ENCODE data around the gene SPSB3.
A peak's percentile ranks its signal among the peaks of the same experiment; 100 is the strongest.
"Not testable (repeated sequence)": the region's sequence is repeated elsewhere in the genome, so short reads cannot be mapped to it uniquely, and the experiment has no call there.

The SPSB3 gene

DNA sequence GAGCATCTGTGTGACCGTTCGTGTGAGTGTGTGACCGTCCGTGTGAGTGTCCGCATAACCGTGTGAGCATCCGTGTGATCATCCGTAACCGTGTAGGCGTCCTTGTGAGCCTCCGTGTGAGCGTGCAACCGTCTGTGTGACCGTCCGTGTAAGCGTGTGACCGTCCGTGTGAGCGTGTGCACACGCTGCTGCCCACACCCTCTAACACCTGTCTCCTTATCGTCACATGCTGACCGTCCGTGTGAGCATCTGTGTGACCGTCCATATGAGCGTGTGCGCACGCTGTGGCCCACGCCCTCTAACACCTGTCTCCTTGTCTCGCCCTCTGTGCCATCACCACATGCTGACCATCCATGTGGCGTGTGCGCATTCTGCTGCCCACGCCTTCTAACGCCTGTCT, 42.1 kb downstream of the SPSB3 start:
- H3K27ac ChIP-seq: no peak overlapping the region
- TF ChIP-seq, protein P1, sequence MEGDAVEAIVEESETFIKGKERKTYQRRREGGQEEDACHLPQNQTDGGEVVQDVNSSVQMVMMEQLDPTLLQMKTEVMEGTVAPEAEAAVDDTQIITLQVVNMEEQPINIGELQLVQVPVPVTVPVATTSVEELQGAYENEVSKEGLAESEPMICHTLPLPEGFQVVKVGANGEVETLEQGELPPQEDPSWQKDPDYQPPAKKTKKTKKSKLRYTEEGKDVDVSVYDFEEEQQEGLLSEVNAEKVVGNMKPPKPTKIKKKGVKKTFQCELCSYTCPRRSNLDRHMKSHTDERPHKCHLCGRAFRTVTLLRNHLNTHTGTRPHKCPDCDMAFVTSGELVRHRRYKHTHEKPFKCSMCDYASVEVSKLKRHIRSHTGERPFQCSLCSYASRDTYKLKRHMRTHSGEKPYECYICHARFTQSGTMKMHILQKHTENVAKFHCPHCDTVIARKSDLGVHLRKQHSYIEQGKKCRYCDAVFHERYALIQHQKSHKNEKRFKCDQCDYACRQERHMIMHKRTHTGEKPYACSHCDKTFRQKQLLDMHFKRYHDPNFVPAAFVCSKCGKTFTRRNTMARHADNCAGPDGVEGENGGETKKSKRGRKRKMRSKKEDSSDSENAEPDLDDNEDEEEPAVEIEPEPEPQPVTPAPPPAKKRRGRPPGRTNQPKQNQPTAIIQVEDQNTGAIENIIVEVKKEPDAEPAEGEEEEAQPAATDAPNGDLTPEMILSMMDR (IDR thresholded peaks at IDR 0.05): no peak
- H3K4me3 ChIP-seq (ENCODE audit: low read depth in 1 of 2, low read length in 1 of 2): no peak overlapping the region
- H3K4me1 ChIP-seq (ENCODE audit: control insufficient read depth in 1 of 2, insufficient read depth in 1 of 2, low read depth in 1 of 2, low read length in 1 of 2): no peaks in the 10 kb centered on the region
- H3K9me3 ChIP-seq: no peaks in the 10 kb centered on the region
- H3K36me3 ChIP-seq: peaks cover 32% of the 10 kb centered on the region
- H3K27me3 ChIP-seq: no peaks in the 10 kb centered on the region

DNA sequence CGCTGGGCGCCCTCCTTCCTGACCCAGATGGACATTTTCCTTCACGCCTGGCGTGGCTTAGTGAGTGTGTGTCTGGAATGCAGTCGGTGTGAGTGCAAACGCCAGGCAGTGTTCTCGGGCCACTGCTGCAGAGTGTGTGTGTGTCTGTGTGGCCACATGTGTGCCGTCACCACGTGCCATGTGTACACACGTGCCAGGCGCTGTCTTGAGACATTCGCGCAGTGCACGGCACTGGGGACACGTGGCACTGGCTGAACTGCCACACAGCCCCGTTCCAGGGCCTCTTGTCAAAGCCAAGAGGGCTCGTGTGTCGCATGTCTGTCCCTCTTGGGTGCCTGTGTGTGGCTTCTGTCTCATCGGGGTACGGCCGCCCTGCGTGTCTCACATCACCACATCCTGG, 47.6 kb downstream of the SPSB3 start:
- Histone ChIP-seq H3K36me3 (peaks cover 43% of the 10 kb centered on the region), H3K27ac (no peak overlapping the region), H3K4me1 (ENCODE audit: control insufficient read depth in 1 of 2, insufficient read depth in 1 of 2, low read depth in 1 of 2, low read length in 1 of 2) (peaks cover 7 to 9% of the 10 kb centered on the region in 2 experiments), H3K9me3 (no peaks in the 10 kb centered on the region), H3K27me3 (no peaks in the 10 kb centered on the region), H3K4me3 (ENCODE audit: low read depth in 1 of 2, low read length in 1 of 2) (no peak overlapping the region)
- TF ChIP-seq, protein P1 (IDR thresholded peaks at IDR 0.05): no peak

DNA sequence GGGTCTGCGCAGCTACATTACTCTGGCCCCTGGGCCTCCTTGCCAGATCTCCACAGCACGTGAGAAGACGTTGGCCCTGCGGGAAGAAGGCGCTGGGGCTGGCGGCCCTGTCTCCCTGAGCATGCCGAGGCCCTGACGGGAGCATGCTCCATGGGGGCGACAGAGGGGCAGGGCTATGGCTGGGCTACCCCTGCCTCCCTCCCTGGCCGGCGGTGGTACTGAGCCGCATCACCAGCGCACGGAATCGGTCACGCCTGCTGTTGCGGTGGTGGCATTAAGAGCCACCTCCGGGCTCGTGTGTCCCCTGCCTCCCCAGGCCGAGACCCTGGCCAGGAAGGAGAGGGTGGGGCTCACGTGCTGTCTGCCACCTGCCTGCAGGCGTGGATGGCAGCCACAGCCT, 48.2 kb downstream of the SPSB3 start:
- Histone ChIP-seq H3K4me3 (ENCODE audit: low read depth in 1 of 2, low read length in 1 of 2) (no peak overlapping the region), H3K27me3 (no peaks in the 10 kb centered on the region), H3K27ac (no peak overlapping the region), H3K36me3 (peaks cover 50% of the 10 kb centered on the region), H3K4me1 (ENCODE audit: control insufficient read depth in 1 of 2, insufficient read depth in 1 of 2, low read depth in 1 of 2, low read length in 1 of 2) (peaks cover 7 to 9% of the 10 kb centered on the region in 2 experiments), H3K9me3 (no peaks in the 10 kb centered on the region)
- TF ChIP-seq, protein P1 (IDR thresholded peaks at IDR 0.05): no peak

DNA sequence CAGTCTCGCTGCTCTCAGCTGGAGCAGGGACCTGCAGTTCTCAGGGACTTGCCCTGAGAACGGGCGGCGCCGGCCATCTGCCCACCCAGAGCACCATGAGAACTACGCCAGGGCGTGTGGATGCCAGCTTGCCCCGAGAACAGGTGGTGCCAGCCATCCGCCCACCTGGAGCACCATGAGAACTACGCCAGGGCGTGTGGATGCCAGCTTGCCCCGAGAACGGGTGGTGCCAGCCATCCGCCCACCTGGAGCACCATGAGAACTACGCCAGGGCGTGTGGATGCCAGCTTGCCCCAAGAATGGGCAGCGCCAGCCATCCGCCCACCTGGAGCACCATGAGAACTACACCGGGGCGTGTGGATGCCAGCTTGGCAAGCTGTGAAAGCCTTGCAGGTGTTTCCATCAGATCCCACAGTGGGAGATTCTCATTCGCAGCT, 49.8 kb downstream of the SPSB3 start:
- not testable (repeated sequence) for H3K27me3 ChIP-seq; H3K4me3 ChIP-seq (ENCODE audit: low read depth in 1 of 2, low read length in 1 of 2); H3K27ac ChIP-seq; H3K4me1 ChIP-seq (ENCODE audit: control insufficient read depth in 1 of 2, insufficient read depth in 1 of 2, low read depth in 1 of 2, low read length in 1 of 2); H3K9me3 ChIP-seq
- H3K36me3 ChIP-seq: peaks cover 65% of the 10 kb centered on the region

DNA sequence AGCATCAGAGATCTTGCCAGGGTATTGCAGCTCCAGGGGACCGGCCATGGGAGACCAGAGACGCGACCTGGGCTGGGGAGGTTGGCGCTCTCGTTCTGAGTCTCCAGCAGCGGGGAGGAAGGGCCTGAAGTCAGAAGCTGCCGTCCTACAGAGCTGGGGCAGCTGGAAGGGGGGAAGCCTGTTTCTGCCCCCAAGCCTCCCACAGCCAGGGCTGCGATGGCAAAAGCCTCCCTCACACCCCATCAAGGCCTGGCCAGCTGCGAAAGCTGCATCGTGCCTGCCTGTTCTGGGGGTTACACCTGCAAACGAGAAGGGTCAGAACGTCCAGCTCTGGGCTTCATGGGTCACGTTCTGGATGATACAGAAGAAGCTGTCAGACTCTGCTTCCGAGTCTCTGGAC, 50.3 kb downstream of the SPSB3 start:
- peak overlapping the region; percentile 56 for H3K27ac ChIP-seq
- no peak overlapping the region for H3K4me3 ChIP-seq (ENCODE audit: low read depth in 1 of 2, low read length in 1 of 2)

DNA sequence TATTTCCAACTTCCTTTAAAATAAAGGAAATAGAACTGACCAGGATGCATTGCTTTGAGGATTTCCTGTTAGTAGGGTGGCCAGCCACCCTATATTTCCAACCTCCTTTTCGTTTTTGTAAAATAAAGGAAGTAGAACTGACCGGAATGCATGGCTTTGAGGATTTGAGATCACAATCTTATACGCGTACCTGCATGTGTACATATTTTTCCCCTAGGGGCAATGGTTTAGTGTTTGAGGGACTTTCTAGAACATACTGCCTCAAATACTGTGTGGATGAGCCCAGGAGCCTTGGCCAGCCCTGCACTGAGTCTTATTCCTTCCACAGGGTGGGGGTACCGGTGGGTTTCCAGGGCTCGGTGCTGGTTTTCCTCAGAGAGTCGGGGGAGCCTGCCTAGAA, 50.8 kb downstream of the SPSB3 start:
- TF ChIP-seq, protein P1 (IDR thresholded peaks at IDR 0.05): no peak
- H3K36me3 ChIP-seq: peaks cover 75% of the 10 kb centered on the region
- no peaks in the 10 kb centered on the region for H3K9me3 ChIP-seq
- no peaks in the 10 kb centered on the region for H3K27me3 ChIP-seq
- no peak overlapping the region for H3K4me3 ChIP-seq (ENCODE audit: low read depth in 1 of 2, low read length in 1 of 2)
- H3K27ac ChIP-seq: peak overlapping the region; percentile 56
- peaks cover 7 to 9% of the 10 kb centered on the region in 2 experiments for H3K4me1 ChIP-seq (ENCODE audit: control insufficient read depth in 1 of 2, insufficient read depth in 1 of 2, low read depth in 1 of 2, low read length in 1 of 2)

More for the DNA sequence above, 50.3 kb downstream of the SPSB3 start:
- Histone ChIP-seq H3K4me1 (ENCODE audit: control insufficient read depth in 1 of 2, insufficient read depth in 1 of 2, low read depth in 1 of 2, low read length in 1 of 2) (peaks cover 7 to 9% of the 10 kb centered on the region in 2 experiments), H3K9me3 (no peaks in the 10 kb centered on the region), H3K36me3 (peaks cover 70% of the 10 kb centered on the region), H3K27me3 (no peaks in the 10 kb centered on the region)
- TF ChIP-seq, protein P1 (IDR thresholded peaks at IDR 0.05): no peak

Data from neutrophil (primary cell).